HG03520 (cell line): Measurements from ENCODE around the gene RAB3A.

Experiments used
- ATAC-seq: cut with Tn5 transposase; IDR thresholded peaks from one replicate; pipeline ENCODE4 v1.9.1; 2021; ENCODE audit warnings: mild to moderate bottlenecking, moderate library complexity; ENCODE audit not compliant: unreplicated experiment

RAB3A gene

GRCh38 chr19:18202397-18202777 is 1.5 kb downstream of the RAB3A start:
- no peak for ATAC-seq

- no peak for ATAC-seq
Measured at GRCh38 chr19:18198374-18198773, 5.5 kb downstream of the RAB3A start.

DNA sequence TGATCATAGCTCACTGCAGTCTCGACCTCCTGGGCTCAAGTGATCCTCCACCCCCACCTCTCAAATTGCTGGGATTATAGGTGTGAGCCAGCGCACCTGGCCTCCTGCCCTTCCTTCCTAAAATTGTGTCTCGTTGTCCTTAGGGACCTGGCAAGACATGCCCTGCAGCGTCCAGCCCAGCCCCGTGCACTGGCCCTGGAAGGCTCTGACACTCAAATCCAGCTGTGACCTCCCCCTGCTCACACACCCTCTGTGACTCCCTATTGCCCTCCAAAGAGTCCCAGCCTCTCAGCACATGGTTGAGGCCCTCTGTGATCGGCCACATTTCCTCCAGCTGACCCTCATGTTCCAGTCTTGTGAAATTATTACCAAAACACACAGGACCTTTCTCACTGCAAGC is 5.9 kb downstream of the RAB3A start:
- ATAC-seq, result no peak

DNA sequence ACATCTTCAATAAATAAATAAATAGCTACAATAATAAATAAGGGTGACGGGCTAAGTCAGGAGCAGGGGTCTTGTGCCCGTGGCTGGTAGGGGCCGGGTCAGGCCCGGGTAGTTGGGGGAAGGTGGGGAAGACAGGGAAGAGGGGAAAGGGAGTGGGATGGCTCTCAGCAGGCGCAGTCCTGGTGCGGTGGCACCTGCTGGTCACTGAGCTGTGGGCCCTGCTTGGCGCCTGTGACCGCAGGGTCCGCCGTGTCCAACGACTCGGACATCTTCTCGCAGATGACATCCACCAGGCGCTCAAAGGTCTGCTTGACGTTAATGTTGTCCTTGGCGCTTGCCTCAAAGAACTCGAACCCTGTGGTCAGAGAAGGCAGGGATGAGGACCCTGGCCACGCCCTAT is 6.5 kb downstream of the RAB3A start:
- ATAC-seq, result no peak

GRCh38 chr19:18196511-18196845 is 7.4 kb downstream of the RAB3A start:
- ATAC-seq, result no peak

DNA sequence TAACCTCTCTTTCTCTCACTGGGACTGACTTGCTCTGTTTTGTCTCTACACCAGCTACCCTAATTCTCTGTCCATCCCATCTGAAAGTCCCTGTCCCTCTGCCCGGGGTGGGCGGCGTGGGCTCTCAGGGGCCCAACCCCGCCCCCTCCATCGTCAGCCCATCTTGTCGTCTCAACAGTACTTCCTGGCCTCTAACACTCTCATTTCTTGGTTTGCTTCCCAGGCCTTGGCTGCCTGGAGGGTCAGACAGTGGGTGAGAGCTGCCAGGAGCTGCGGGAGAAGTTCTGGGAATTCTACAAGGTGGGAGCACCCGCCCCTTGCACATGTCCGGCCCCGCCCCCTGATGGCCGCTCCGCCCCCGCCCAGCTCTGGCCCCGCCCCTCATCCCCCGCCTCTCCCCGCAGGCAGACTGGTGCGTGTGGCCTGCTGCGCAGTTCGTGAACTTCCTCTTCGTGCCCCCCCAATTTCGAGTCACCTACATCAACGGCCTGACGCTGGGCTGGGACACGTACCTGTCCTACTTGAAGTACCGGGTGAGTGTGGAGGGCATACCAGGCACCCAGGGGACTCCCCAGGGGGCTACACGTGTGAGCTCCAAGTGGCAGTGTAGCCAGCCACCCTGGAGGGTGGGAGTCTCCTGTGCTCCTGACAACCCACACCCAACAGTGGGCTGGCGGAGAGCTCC is 9.1 kb downstream of the RAB3A start:
- ATAC-seq, result no peak

GRCh38 chr19:18194181-18194530 is 9.7 kb downstream of the RAB3A start:
- ATAC-seq, result no peak

DNA sequence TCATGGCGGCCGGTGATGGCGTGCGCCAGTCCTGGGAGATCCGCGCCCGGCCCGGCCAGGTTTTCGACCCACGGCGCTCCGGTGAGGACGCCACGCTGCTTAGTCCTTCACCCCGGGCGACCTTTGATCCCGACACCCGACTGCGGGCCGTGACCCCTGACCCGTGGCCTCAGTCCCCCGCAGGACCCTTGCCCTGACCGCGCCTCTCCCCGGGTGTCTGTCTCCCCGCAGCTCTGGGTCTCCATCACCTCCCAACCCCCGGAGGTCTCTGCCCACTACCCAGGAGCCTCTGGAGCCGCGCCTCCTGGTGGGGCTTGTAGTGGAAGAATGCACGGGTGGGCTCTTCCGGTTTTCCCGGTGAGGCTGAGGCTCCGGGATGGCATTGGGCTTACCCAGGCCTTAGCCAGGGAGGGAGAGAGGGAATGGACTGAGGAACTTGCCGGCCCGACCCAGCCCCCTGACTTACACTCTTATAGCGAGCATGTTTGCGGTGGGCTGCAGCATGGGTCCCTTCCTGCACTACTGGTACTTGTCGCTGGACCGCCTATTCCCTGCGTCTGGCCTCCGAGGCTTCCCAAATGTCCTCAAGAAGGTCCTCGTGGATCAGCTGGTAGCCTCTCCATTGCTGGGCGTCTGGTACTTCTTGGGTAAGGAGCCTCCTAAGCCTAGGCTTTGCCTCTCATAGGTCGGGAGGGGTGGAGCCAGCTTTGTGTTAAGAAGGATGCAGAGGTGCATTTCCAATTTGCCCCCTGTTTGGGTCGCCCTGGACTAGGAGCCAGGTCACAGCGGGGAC is 10.3 kb downstream of the RAB3A start:
- ATAC-seq, result no peak

GRCh38 chr19:18192673-18193387 is 11.0 kb downstream of the RAB3A start, which contains the start of gene MPV17L2:
Gene MPV17L2 (plus strand): TSS chr19:18193218. CDS start chr19:18193282, 64 bp downstream.
- ATAC-seq, result peak; percentile 81

GRCh38 chr19:18191640-18192062 is 12.2 kb downstream of the RAB3A start:
- ATAC-seq, result no peak

DNA sequence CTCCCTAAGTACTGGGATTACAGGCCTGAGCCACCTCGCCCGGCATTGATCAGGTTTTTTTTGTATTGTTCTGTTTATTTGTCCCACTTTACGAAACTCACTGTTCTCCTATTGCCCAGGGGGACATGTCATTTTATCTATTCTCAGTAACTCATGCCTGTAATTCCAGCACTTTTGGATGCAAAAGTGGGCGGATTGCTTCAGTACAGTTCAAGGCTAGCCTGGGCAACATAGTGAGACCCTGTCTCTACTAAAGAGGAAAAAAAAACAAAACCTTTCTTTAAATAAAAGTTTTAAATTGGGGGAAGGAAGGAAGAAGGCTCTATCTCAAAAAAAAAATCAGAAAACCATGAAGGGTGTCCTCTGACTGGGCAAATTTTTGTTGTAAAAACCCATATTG is 13.6 kb downstream of the RAB3A start:
- ATAC-seq, result no peak

- no peak for ATAC-seq
Measured at GRCh38 chr19:18185538-18185937, 18.3 kb downstream of the RAB3A start.

GRCh38 chr19:18183529-18183928 is 20.3 kb downstream of the RAB3A start:
- no peak for ATAC-seq

- ATAC-seq, result no peak
Measured at GRCh38 chr19:18179957-18180356, 23.9 kb downstream of the RAB3A start.

- ATAC-seq, result no peak
Measured at GRCh38 chr19:18176367-18177310, 27.2 kb downstream of the RAB3A start.

- no peak for ATAC-seq
Measured at GRCh38 chr19:18174983-18175382, 28.9 kb downstream of the RAB3A start.

DNA sequence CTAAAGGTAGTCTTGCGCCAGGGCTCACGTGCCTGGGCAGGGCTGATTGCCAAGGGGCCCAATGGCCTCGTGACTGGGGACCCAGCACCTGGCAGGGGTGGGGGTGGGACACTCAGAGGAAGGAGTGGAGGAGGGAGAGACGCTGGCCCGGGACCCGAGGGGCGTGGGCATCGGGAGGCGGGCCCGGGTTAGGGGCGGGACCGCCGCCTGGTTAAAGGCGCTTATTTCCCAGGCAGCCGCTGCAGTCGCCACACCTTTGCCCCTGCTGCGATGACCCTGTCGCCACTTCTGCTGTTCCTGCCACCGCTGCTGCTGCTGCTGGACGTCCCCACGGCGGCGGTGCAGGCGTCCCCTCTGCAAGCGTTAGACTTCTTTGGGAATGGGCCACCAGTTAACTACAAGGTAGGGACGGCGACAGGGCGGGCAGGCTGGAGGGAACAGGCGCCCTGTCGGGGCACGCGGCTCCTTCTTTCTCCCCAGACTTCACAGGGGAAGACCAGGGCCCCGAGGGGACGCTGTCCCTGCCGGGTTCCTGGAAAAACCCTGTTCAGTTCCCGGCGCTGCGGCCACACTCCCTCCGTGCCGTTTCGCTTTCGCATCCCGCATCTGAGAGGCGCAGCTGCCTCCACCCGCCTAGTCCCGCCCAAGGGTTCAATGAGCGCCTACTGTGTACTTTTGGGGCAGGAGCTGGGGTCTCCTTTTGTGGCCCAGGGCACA is 30.1 kb downstream of the RAB3A start, which contains the start of gene IFI30:
TSS of gene IFI30 (plus strand) at position 242 of the 717 bp plus-strand sequence. CDS start at position 271, 29 bp downstream.
- no peak for ATAC-seq

- ATAC-seq, result no peak
Measured at GRCh38 chr19:18173054-18173571, 30.7 kb downstream of the RAB3A start.

DNA sequence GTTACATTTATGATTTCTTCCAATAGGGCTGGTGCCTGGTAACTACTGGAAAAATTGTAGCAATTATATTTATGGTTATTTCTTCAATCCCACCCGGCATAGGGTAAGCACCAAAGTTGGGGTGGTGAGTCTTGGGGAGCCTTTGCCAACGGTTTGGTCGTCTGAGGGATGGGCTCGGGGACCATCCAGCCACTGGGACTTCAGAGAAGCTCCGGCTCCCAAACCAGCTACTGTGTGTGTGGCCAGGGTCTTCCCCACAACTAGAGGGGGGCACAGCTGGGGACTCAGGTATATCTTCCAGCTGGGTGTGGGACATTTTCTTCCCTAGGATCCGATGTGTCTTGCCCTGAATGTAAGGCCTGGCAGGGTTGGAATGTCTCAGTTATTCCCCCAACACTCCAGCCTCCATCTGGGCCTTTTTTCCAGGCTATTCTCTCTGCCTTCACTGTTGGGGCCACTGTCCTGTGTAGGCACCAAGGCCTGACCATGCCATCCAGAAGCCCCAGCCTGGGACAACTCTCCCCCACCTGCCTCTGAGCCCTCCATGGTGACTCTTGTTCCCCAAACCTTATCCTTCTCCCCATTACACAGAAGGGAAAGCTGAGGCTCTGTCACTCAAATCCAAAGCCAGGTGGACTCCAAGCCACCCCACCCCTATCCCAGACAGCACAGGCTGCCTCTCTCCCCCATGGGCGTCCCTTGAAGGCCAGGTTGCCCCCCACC is 31.4 kb downstream of the RAB3A start:
- ATAC-seq, result no peak
